Vagina (tissue), 2 donors: ENCODE results near the gene AP5B1. TPM values are rescaled to one million over a fixed set of nuclear protein-coding genes. Genes with fewer than 3 reads are reported as not detected.
A peak's percentile ranks its signal among the peaks of the same experiment; 100 is the strongest.

Source experiments
- DNase-seq, 2 donors: peaks; one replicate each; pipeline ENCODE4 v3.0.0-alpha.2; 2017; ENCODE audit errors: extremely low spot score in 2 of 2
- H3K27ac ChIP-seq: fragments of 200-600 bp; sonication (generic); one replicate; pipeline ENCODE4 v1.5.1; 2019
- H3K27me3 ChIP-seq: fragments of 200-600 bp; sonication (generic); one replicate; pipeline ENCODE4 v1.5.1; 2019
- H3K36me3 ChIP-seq, 2 donors: fragments of 200-600 bp; sonication (generic); one replicate each; pipeline ENCODE4 v1.5.1; 2017 to 2019
- H3K4me1 ChIP-seq: fragments of 200-600 bp; sonication (generic); one replicate; pipeline ENCODE4 v1.5.1; 2019
- H3K4me3 ChIP-seq, 2 donors: fragments of 200-600 bp; sonication (generic); 1 replicate in 1 of 2; 2 replicates in 1 of 2; pipeline ENCODE4 v1.5.1; 2016 to 2019
- H3K9me3 ChIP-seq: fragments of 200-600 bp; sonication (generic); one replicate; pipeline ENCODE4 v1.5.1; 2019
- CTCF ChIP-seq, 3 experiments: fragments of 450-650 bp in 2 of 3; fragments of 200-600 bp in 1 of 3; sonication (generic) in 1 of 3; IDR thresholded peaks; one replicate each; pipeline ENCODE4 v1.5.1; 2017 to 2019; ENCODE audit warnings: antibody characterized with exemption in 3 of 3, mild to moderate bottlenecking in 2 of 3, moderate library complexity in 2 of 3
- POLR2A ChIP-seq, 2 donors: fragments of 450-650 bp; IDR thresholded peaks; one replicate each; pipeline ENCODE4 v1.6.1; 2017; ENCODE audit warnings: antibody characterized with exemption in 2 of 2, mild to moderate bottlenecking in 2 of 2, moderate library complexity in 2 of 2
- POLR2AphosphoS5 ChIP-seq, 2 donors: sonication (generic); formaldehyde crosslinking; IDR thresholded peaks; one replicate each; pipeline ENCODE4 v1.9.0; 2017; ENCODE audit warnings: antibody characterized with exemption in 2 of 2, mild to moderate bottlenecking in 2 of 2, low read depth in 1 of 2; ENCODE audit not compliant: insufficient read depth in 1 of 2
- intact Hi-C: fragments of 100-400 bp; cut with DNase I; formaldehyde crosslinking; loops from one replicate; pipeline ENCODE4 v1.15.1; 2023
- total RNA-seq: library from RNA; depleted of rRNA; stranded (reverse); fragments of >200 nt; gene quantifications from one replicate; pipeline ENCODE4 v1.2.3, GENCODE V29; 2016

Gene AP5B1
- total RNA-seq, 1 donor from 2014 or later: 16.5 TPM

- intact Hi-C loops: no loop called here
- Histone ChIP-seq H3K27me3 (no peaks in the 10 kb centered on the region), H3K4me1 (peaks cover 3% of the 10 kb centered on the region), H3K27ac (no peak overlapping the region), H3K36me3 (no peaks in the 10 kb centered on the region), H3K4me3 (no peak overlapping the region), H3K9me3 (no peaks in the 10 kb centered on the region)
- no peak for TF ChIP-seq CTCF (IDR thresholded peaks at IDR 0.05)
- no peak for TF ChIP-seq POLR2AphosphoS5 (IDR thresholded peaks at IDR 0.05; ENCODE audit: insufficient read depth in 1 of 2, low read depth in 1 of 2)
- no peak for TF ChIP-seq POLR2A (IDR thresholded peaks at IDR 0.05)
- no peak for DNase-seq
Observed at GRCh38 chr11:65808744-65809341, 28.1 kb upstream of the AP5B1 start.

- DNase-seq: no peak
- TF ChIP-seq CTCF (IDR thresholded peaks at IDR 0.05) (no peak), POLR2AphosphoS5 (IDR thresholded peaks at IDR 0.05; ENCODE audit: insufficient read depth in 1 of 2, low read depth in 1 of 2) (no peak), POLR2A (IDR thresholded peaks at IDR 0.05) (no peak)
- Histone ChIP-seq H3K4me3 (no peak overlapping the region), H3K9me3 (no peaks in the 10 kb centered on the region), H3K27ac (no peak overlapping the region), H3K36me3 (no peaks in the 10 kb centered on the region), H3K27me3 (no peaks in the 10 kb centered on the region), H3K4me1 (no peaks in the 10 kb centered on the region)
- intact Hi-C loops: no loop called here
Observed at GRCh38 chr11:65806979-65807378, 26.2 kb upstream of the AP5B1 start.

GRCh38 chr11:65803797-65804492 is 23.2 kb upstream of the AP5B1 start:
- no peak overlapping the region for H3K4me3 ChIP-seq
- no peaks in the 10 kb centered on the region for H3K36me3 ChIP-seq
- H3K9me3 ChIP-seq: no peaks in the 10 kb centered on the region
- no peak overlapping the region for H3K27ac ChIP-seq
- DNase-seq: no peak
- TF ChIP-seq POLR2AphosphoS5 (IDR thresholded peaks at IDR 0.05; ENCODE audit: insufficient read depth in 1 of 2, low read depth in 1 of 2): peak in 1 of 2 donors; percentile 37
- no peak for TF ChIP-seq CTCF (IDR thresholded peaks at IDR 0.05)
- H3K27me3 ChIP-seq: no peaks in the 10 kb centered on the region
- no peaks in the 10 kb centered on the region for H3K4me1 ChIP-seq
- intact Hi-C loops: no loop called here

GRCh38 chr11:65802841-65803240 is 22.1 kb upstream of the AP5B1 start:
- H3K36me3 ChIP-seq: no peaks in the 10 kb centered on the region
- no peak overlapping the region for H3K27ac ChIP-seq
- no peaks in the 10 kb centered on the region for H3K4me1 ChIP-seq
- DNase-seq: no peak
- TF ChIP-seq POLR2AphosphoS5 (IDR thresholded peaks at IDR 0.05; ENCODE audit: insufficient read depth in 1 of 2, low read depth in 1 of 2) (no peak), POLR2A (IDR thresholded peaks at IDR 0.05) (no peak), CTCF (IDR thresholded peaks at IDR 0.05) (no peak)
- intact Hi-C loops: no loop called here
- H3K27me3 ChIP-seq: no peaks in the 10 kb centered on the region
- H3K4me3 ChIP-seq: no peak overlapping the region
- H3K9me3 ChIP-seq: no peaks in the 10 kb centered on the region
